ENCODE results near the gene HGF.

The HGF gene

GRCh38 chr7:81761821-81762220, 8.0 kb downstream of the HGF start:
- no peak for TF ChIP-seq ZNF8 (CRISPR knock-in tag; IDR thresholded peaks at IDR 0.05)
- TF ChIP-seq GLIS3 (CRISPR knock-in tag; IDR thresholded peaks at IDR 0.05): 0 out of 2 replicates have a peak, but pooled peaks have one; percentile 19
- ATAC-seq: no peak

- no peak for ATAC-seq
These were observed 8.8 kb downstream of the HGF start for GRCh38 chr7:81761031-81761430.

GRCh38 chr7:81754918-81755696, 14.7 kb downstream of the HGF start:
- ATAC-seq: no peak

More at GRCh38 chr7:81761031-81761430, 8.8 kb downstream of the HGF start:
- no peak for TF ChIP-seq POU6F1 (CRISPR knock-in tag; IDR thresholded peaks at IDR 0.05; ENCODE audit: borderline replicate concordance, low read depth)
- no peak for TF ChIP-seq ESRRG (CRISPR knock-in tag; IDR thresholded peaks at IDR 0.05)
- no peak for TF ChIP-seq ZNF565 (CRISPR knock-in tag; conservative IDR thresholded peaks at IDR 0.05; ENCODE audit: low read depth)
- TF ChIP-seq ZNF8 (CRISPR knock-in tag; IDR thresholded peaks at IDR 0.05): no peak
- TF ChIP-seq PPARA (CRISPR knock-in tag; IDR thresholded peaks at IDR 0.05; ENCODE audit: borderline replicate concordance): no peak
- TF ChIP-seq ZFP30 (CRISPR knock-in tag; IDR thresholded peaks at IDR 0.05): no peak
- no peak for TF ChIP-seq ZC3H10 (CRISPR knock-in tag; IDR thresholded peaks at IDR 0.05)
- TF ChIP-seq, protein P1, sequence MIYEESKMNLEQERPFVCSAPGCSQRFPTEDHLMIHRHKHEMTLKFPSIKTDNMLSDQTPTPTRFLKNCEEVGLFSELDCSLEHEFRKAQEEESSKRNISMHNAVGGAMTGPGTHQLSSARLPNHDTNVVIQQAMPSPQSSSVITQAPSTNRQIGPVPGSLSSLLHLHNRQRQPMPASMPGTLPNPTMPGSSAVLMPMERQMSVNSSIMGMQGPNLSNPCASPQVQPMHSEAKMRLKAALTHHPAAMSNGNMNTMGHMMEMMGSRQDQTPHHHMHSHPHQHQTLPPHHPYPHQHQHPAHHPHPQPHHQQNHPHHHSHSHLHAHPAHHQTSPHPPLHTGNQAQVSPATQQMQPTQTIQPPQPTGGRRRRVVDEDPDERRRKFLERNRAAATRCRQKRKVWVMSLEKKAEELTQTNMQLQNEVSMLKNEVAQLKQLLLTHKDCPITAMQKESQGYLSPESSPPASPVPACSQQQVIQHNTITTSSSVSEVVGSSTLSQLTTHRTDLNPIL (CRISPR knock-in tag; IDR thresholded peaks at IDR 0.05; ENCODE audit: low read depth): no peak
- no peak for TF ChIP-seq GLIS3 (CRISPR knock-in tag; IDR thresholded peaks at IDR 0.05)
- no peak for TF ChIP-seq OSR1 (CRISPR knock-in tag; IDR thresholded peaks at IDR 0.05)
- no peak for TF ChIP-seq RARB (CRISPR knock-in tag; IDR thresholded peaks at IDR 0.05)
- TF ChIP-seq TCF4 (CRISPR knock-in tag; IDR thresholded peaks at IDR 0.05; ENCODE audit: borderline replicate concordance): no peak
- no peak for TF ChIP-seq ZFP3 (CRISPR knock-in tag; IDR thresholded peaks at IDR 0.05)
- TF ChIP-seq BACH2 (CRISPR knock-in tag; IDR thresholded peaks at IDR 0.05; ENCODE audit: borderline replicate concordance): no peak
- TF ChIP-seq ZNF70 (CRISPR knock-in tag; IDR thresholded peaks at IDR 0.05): no peak

More at GRCh38 chr7:81754918-81755696, 14.7 kb downstream of the HGF start:
- TF ChIP-seq POU6F1 (CRISPR knock-in tag; IDR thresholded peaks at IDR 0.05; ENCODE audit: borderline replicate concordance, low read depth): no peak
- TF ChIP-seq TOX (CRISPR knock-in tag; IDR thresholded peaks at IDR 0.05; ENCODE audit: borderline replicate concordance): no peak
- TF ChIP-seq GLIS3 (CRISPR knock-in tag; IDR thresholded peaks at IDR 0.05): no peak
- TF ChIP-seq ISL1 (CRISPR knock-in tag; IDR thresholded peaks at IDR 0.05): no peak
- TF ChIP-seq, protein P1 (CRISPR knock-in tag; IDR thresholded peaks at IDR 0.05; ENCODE audit: low read depth): no peak
- no peak for TF ChIP-seq TCF4 (CRISPR knock-in tag; IDR thresholded peaks at IDR 0.05; ENCODE audit: borderline replicate concordance)
- TF ChIP-seq CSDC2 (CRISPR knock-in tag; IDR thresholded peaks at IDR 0.05): no peak
- no peak for TF ChIP-seq ZNF8 (CRISPR knock-in tag; IDR thresholded peaks at IDR 0.05)
- no peak for TF ChIP-seq BACH2 (CRISPR knock-in tag; IDR thresholded peaks at IDR 0.05; ENCODE audit: borderline replicate concordance)
- TF ChIP-seq, protein P2, sequence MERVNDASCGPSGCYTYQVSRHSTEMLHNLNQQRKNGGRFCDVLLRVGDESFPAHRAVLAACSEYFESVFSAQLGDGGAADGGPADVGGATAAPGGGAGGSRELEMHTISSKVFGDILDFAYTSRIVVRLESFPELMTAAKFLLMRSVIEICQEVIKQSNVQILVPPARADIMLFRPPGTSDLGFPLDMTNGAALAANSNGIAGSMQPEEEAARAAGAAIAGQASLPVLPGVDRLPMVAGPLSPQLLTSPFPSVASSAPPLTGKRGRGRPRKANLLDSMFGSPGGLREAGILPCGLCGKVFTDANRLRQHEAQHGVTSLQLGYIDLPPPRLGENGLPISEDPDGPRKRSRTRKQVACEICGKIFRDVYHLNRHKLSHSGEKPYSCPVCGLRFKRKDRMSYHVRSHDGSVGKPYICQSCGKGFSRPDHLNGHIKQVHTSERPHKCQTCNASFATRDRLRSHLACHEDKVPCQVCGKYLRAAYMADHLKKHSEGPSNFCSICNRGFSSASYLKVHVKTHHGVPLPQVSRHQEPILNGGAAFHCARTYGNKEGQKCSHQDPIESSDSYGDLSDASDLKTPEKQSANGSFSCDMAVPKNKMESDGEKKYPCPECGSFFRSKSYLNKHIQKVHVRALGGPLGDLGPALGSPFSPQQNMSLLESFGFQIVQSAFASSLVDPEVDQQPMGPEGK (CRISPR knock-in tag; IDR thresholded peaks at IDR 0.05; ENCODE audit: borderline replicate concordance): no peak
- TF ChIP-seq ZFP30 (CRISPR knock-in tag; IDR thresholded peaks at IDR 0.05): no peak
- TF ChIP-seq ESRRG (CRISPR knock-in tag; IDR thresholded peaks at IDR 0.05): no peak
- TF ChIP-seq OSR1 (CRISPR knock-in tag; IDR thresholded peaks at IDR 0.05): no peak
- no peak for TF ChIP-seq ZNF565 (CRISPR knock-in tag; conservative IDR thresholded peaks at IDR 0.05; ENCODE audit: low read depth)
- no peak for TF ChIP-seq CSRNP3 (CRISPR knock-in tag; IDR thresholded peaks at IDR 0.05)
- TF ChIP-seq ZC3H10 (CRISPR knock-in tag; IDR thresholded peaks at IDR 0.05): no peak

Measured in SK-N-SH treated with all-trans-retinoic acid at 6 μM for 48 hours (cell line).